Vagina (tissue), 2 donors: ENCODE measurements around the gene CCL11. TPM values are rescaled to one million over a fixed set of nuclear protein-coding genes. Genes with fewer than 3 reads are reported as not detected.

ENCODE experiments used
- DNase-seq, 2 donors: peaks; one replicate each; pipeline ENCODE4 v3.0.0-alpha.2; 2017; ENCODE audit errors: extremely low spot score in 2 of 2
- H3K27ac ChIP-seq: fragments of 200-600 bp; sonication (generic); one replicate; pipeline ENCODE4 v1.5.1; 2019
- H3K27me3 ChIP-seq: fragments of 200-600 bp; sonication (generic); one replicate; pipeline ENCODE4 v1.5.1; 2019
- H3K36me3 ChIP-seq, 2 donors: fragments of 200-600 bp; sonication (generic); one replicate each; pipeline ENCODE4 v1.5.1; 2017 to 2019
- H3K4me1 ChIP-seq: fragments of 200-600 bp; sonication (generic); one replicate; pipeline ENCODE4 v1.5.1; 2019
- H3K4me3 ChIP-seq, 2 donors: fragments of 200-600 bp; sonication (generic); 1 replicate in 1 of 2; 2 replicates in 1 of 2; pipeline ENCODE4 v1.5.1; 2016 to 2019
- H3K9me3 ChIP-seq: fragments of 200-600 bp; sonication (generic); one replicate; pipeline ENCODE4 v1.5.1; 2019
- POLR2A ChIP-seq, 2 donors: fragments of 450-650 bp; IDR thresholded peaks; one replicate each; pipeline ENCODE4 v1.6.1; 2017; ENCODE audit warnings: antibody characterized with exemption in 2 of 2, mild to moderate bottlenecking in 2 of 2, moderate library complexity in 2 of 2
- POLR2AphosphoS5 ChIP-seq, 2 donors: sonication (generic); formaldehyde crosslinking; IDR thresholded peaks; one replicate each; pipeline ENCODE4 v1.9.0; 2017; ENCODE audit warnings: antibody characterized with exemption in 2 of 2, mild to moderate bottlenecking in 2 of 2, low read depth in 1 of 2; ENCODE audit not compliant: insufficient read depth in 1 of 2
- intact Hi-C: fragments of 100-400 bp; cut with DNase I; formaldehyde crosslinking; loops from one replicate; pipeline ENCODE4 v1.15.1; 2023
- total RNA-seq: library from RNA; depleted of rRNA; stranded (reverse); fragments of >200 nt; gene quantifications from one replicate; pipeline ENCODE4 v1.2.3, GENCODE V29; 2016
- TF ChIP-seq, protein P1 (sequence below), 3 experiments: fragments of 450-650 bp in 2 of 3; fragments of 200-600 bp in 1 of 3; sonication (generic) in 1 of 3; IDR thresholded peaks; one replicate each; pipeline ENCODE4 v1.5.1; 2017 to 2019; ENCODE audit warnings: antibody characterized with exemption in 3 of 3, mild to moderate bottlenecking in 2 of 3, moderate library complexity in 2 of 3

CCL11 gene
- total RNA-seq, 1 donor from 2014 or later = 1.2 TPM

DNA sequence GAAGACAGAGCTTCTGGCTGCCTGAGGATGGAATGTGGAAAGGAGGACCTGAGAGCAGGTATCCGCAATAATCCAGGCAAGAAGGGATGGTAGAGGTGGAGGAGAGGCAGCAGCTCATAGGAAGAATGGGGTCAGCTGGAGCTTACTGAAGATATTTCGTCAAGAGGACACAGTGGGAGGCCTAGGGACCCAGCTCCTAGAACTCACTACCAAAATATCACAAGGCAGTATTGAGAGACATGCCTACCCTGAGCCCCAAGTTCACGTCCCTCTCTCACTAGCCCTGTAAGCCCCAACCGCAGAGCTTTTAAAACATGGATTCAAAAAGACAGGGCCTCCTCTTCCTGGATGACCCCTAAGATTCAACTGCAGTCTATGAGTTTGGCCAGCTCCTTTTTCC lies 19.5 kb downstream of the CCL11 start:
- TF ChIP-seq, protein P1, sequence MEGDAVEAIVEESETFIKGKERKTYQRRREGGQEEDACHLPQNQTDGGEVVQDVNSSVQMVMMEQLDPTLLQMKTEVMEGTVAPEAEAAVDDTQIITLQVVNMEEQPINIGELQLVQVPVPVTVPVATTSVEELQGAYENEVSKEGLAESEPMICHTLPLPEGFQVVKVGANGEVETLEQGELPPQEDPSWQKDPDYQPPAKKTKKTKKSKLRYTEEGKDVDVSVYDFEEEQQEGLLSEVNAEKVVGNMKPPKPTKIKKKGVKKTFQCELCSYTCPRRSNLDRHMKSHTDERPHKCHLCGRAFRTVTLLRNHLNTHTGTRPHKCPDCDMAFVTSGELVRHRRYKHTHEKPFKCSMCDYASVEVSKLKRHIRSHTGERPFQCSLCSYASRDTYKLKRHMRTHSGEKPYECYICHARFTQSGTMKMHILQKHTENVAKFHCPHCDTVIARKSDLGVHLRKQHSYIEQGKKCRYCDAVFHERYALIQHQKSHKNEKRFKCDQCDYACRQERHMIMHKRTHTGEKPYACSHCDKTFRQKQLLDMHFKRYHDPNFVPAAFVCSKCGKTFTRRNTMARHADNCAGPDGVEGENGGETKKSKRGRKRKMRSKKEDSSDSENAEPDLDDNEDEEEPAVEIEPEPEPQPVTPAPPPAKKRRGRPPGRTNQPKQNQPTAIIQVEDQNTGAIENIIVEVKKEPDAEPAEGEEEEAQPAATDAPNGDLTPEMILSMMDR (IDR thresholded peaks at IDR 0.05) = no peak
- TF ChIP-seq POLR2AphosphoS5 (IDR thresholded peaks at IDR 0.05; ENCODE audit: insufficient read depth in 1 of 2, low read depth in 1 of 2) (no peak), POLR2A (IDR thresholded peaks at IDR 0.05) (no peak)
- intact Hi-C loops = no loop called here
- Histone ChIP-seq H3K4me1 (peaks cover 32% of the 10 kb centered on the region), H3K27me3 (no peaks in the 10 kb centered on the region), H3K9me3 (no peaks in the 10 kb centered on the region), H3K27ac (no peak overlapping the region), H3K36me3 (no peaks in the 10 kb centered on the region), H3K4me3 (no peak overlapping the region)
- DNase-seq = peak in 1 of 2 donors; percentile 58

DNA sequence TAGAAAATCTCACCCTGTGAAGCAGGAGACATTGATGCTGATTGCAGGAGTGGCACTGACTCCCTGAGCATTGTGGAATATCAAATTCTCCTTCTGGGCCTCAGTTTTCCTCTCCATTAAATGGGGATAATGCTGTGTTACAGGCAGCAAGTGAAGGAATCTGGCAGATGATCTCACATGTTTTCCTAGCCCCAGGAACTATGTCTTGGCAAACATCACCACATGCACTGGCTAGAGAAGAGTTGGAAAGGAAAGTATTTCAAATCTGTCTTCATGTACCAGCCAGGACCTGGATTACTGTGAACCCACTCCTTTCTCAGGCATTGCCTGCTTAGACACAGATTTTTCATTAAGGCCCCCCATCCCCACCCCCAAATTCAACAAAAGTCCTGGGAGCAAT lies 20.1 kb downstream of the CCL11 start:
- intact Hi-C loops = no loop called here

DNA sequence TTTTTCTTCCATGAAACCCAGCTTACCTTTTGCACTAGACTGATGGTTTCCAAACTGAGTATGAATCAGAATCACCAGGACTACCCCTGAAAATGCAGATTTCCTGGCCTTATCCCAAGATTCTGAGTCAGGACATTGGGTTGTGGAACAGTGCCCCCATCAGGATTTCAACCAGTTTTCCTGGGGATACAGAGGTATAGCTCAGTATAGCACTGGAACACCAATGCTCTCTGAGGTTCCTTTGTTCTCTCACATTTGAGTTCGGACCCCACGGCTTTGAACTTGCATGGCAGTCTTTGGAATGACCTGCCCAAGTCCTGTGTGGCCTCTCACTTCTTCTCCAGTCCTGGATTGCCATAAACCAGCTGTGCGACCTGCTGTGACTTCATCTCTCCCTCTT lies 20.9 kb downstream of the CCL11 start:
- Histone ChIP-seq H3K27ac (no peak overlapping the region), H3K36me3 (no peaks in the 10 kb centered on the region), H3K4me1 (peaks cover 25% of the 10 kb centered on the region), H3K9me3 (no peaks in the 10 kb centered on the region), H3K27me3 (no peaks in the 10 kb centered on the region), H3K4me3 (no peak overlapping the region)
- intact Hi-C loops = no loop called here
- no peak for TF ChIP-seq POLR2AphosphoS5 (IDR thresholded peaks at IDR 0.05; ENCODE audit: insufficient read depth in 1 of 2, low read depth in 1 of 2)
- TF ChIP-seq, protein P1 (IDR thresholded peaks at IDR 0.05) = peak in 1 of 3 experiments; percentile 18
- DNase-seq = peak; percentile 55 to 71

More for the DNA sequence above, 20.1 kb downstream of the CCL11 start:
- Histone ChIP-seq H3K27me3 (no peaks in the 10 kb centered on the region), H3K36me3 (no peaks in the 10 kb centered on the region), H3K27ac (no peak overlapping the region), H3K9me3 (no peaks in the 10 kb centered on the region), H3K4me1 (peaks cover 27% of the 10 kb centered on the region), H3K4me3 (no peak overlapping the region)
- DNase-seq = peak in 1 of 2 donors; percentile 32
- TF ChIP-seq POLR2A (IDR thresholded peaks at IDR 0.05) (no peak), POLR2AphosphoS5 (IDR thresholded peaks at IDR 0.05; ENCODE audit: insufficient read depth in 1 of 2, low read depth in 1 of 2) (no peak)
- TF ChIP-seq, protein P1 (IDR thresholded peaks at IDR 0.05) = no peak

DNA sequence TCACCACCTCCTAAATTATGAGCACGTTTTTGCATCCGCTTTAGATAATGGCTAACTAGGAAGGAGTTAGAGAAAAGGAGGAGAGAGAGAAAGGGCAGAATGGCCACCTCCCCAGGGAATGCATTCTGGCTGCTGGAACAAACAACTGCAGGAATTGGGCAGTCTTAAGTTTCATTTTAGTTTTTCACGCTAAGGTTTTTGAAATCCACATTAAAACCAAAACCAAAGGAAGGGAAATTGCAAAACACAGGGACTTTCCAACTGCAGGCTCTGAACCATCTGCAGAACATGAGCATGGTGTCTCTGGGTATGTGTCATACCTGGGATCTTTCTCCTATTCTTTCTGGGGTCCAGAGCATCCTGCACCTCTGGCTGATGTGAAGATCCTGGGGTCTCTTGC lies 21.6 kb downstream of the CCL11 start:
- H3K27ac ChIP-seq = peak overlapping the region; percentile 4
- no peaks in the 10 kb centered on the region for H3K9me3 ChIP-seq
- peaks cover 29% of the 10 kb centered on the region for H3K4me1 ChIP-seq
- intact Hi-C loops = no loop called here
- DNase-seq = peak; percentile 40 to 60
- no peaks in the 10 kb centered on the region for H3K36me3 ChIP-seq
- TF ChIP-seq, protein P1 (IDR thresholded peaks at IDR 0.05) = no peak
- TF ChIP-seq POLR2AphosphoS5 (IDR thresholded peaks at IDR 0.05; ENCODE audit: insufficient read depth in 1 of 2, low read depth in 1 of 2) = peak in 1 of 2 donors; percentile 24
- no peak overlapping the region for H3K4me3 ChIP-seq
- H3K27me3 ChIP-seq = no peaks in the 10 kb centered on the region

DNA sequence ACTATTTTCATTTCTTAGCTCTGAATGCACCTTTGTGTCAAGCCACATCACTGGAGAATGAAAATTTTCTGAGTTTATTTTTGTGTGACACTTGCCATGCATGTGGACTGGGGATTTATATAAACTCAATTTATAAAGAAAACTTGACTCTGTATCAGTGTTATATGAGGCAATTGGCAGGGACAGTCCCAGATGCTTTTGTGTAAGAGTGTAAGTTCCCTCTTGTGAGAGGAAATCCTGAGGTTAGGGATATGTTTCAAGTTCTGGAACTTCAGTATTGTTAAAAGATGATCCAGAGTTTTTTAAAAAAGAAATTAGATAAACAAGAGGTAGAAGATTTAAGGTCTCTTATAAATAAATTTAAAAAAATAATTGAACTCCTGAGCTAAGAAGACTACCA lies 22.8 kb downstream of the CCL11 start:
- intact Hi-C loops = no loop called here
- no peak overlapping the region for H3K4me3 ChIP-seq
- no peaks in the 10 kb centered on the region for H3K36me3 ChIP-seq
- no peaks in the 10 kb centered on the region for H3K27me3 ChIP-seq
- H3K9me3 ChIP-seq = no peaks in the 10 kb centered on the region
- H3K4me1 ChIP-seq = peaks cover 41% of the 10 kb centered on the region
- DNase-seq = no peak
- TF ChIP-seq POLR2AphosphoS5 (IDR thresholded peaks at IDR 0.05; ENCODE audit: insufficient read depth in 1 of 2, low read depth in 1 of 2) (no peak), POLR2A (IDR thresholded peaks at IDR 0.05) (no peak)
- TF ChIP-seq, protein P1 (IDR thresholded peaks at IDR 0.05) = no peak
- no peak overlapping the region for H3K27ac ChIP-seq
